ENCODE data around the gene RAB6B. TPM values are rescaled to one million over a fixed set of nuclear protein-coding genes. Genes with fewer than 3 reads are reported as not detected.

The RAB6B gene
- total RNA-seq, 1 donor from 2014 or later, result 25.7 TPM

DNA sequence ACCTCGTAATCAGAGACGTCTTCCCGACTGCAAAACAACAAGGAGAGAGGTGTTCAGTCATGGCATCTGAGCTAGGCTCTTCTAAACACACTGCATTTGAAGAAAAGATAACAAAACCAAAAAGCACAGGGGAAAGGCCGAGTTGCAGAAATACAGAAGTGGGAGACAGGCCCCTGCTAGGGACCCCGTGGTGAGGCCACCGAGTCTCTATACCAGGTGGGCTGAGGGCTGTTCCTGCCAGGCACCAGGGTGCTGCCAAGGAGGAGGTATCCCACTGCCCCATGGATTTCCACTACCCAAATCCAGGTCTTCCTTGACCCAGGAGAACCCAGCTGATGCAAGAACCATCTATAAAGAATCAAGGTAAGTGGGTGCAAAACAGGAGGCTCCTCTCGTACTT is 31.1 kb downstream of the RAB6B start:
- Mint-ChIP-seq H3K36me3 (ENCODE audit: low read depth) (peaks cover 12% of the 10 kb centered on the region), H3K4me3 (ENCODE audit: unreplicated experiment) (no peak overlapping the region), H3K9me3 (ENCODE audit: low read depth) (no peaks in the 10 kb centered on the region), H3K27me3 (ENCODE audit: low read depth) (no peaks in the 10 kb centered on the region), H3K27ac (ENCODE audit: unreplicated experiment) (no peak overlapping the region), H3K4me1 (ENCODE audit: low read depth) (no peaks in the 10 kb centered on the region)
- TF ChIP-seq, protein P1, sequence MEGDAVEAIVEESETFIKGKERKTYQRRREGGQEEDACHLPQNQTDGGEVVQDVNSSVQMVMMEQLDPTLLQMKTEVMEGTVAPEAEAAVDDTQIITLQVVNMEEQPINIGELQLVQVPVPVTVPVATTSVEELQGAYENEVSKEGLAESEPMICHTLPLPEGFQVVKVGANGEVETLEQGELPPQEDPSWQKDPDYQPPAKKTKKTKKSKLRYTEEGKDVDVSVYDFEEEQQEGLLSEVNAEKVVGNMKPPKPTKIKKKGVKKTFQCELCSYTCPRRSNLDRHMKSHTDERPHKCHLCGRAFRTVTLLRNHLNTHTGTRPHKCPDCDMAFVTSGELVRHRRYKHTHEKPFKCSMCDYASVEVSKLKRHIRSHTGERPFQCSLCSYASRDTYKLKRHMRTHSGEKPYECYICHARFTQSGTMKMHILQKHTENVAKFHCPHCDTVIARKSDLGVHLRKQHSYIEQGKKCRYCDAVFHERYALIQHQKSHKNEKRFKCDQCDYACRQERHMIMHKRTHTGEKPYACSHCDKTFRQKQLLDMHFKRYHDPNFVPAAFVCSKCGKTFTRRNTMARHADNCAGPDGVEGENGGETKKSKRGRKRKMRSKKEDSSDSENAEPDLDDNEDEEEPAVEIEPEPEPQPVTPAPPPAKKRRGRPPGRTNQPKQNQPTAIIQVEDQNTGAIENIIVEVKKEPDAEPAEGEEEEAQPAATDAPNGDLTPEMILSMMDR (IDR thresholded peaks at IDR 0.05), result no peak
- no peak for DNase-seq (ENCODE audit: low spot score)

DNA sequence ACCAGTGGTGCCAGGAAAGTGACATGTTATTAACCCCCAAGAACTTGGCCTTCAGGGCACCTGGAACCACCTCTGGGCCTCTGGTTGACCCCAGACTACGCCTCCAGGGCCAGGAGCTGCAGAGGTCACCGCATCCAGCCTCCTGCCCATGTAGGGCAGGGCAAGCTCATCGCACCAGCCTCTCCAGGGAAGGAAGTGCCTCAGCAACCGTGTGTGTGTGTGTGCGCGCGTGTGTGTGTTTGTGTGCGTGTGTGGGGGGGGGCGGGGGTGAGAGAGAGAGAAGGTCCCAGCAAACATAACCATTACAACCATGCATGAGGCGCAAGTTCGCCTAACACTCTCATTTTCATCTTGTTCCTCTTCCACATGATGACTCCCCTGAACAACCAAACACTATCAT is 31.8 kb downstream of the RAB6B start:
- H3K27me3 Mint-ChIP-seq (ENCODE audit: low read depth), result no peaks in the 10 kb centered on the region
- peaks cover 11% of the 10 kb centered on the region for H3K36me3 Mint-ChIP-seq (ENCODE audit: low read depth)
- no peaks in the 10 kb centered on the region for H3K9me3 Mint-ChIP-seq (ENCODE audit: low read depth)
- no peak overlapping the region for H3K4me3 Mint-ChIP-seq (ENCODE audit: unreplicated experiment)
- TF ChIP-seq, protein P1 (IDR thresholded peaks at IDR 0.05), result no peak
- no peak for DNase-seq (ENCODE audit: low spot score)
- no peaks in the 10 kb centered on the region for H3K4me1 Mint-ChIP-seq (ENCODE audit: low read depth)
- H3K27ac Mint-ChIP-seq (ENCODE audit: unreplicated experiment), result no peak overlapping the region

DNA sequence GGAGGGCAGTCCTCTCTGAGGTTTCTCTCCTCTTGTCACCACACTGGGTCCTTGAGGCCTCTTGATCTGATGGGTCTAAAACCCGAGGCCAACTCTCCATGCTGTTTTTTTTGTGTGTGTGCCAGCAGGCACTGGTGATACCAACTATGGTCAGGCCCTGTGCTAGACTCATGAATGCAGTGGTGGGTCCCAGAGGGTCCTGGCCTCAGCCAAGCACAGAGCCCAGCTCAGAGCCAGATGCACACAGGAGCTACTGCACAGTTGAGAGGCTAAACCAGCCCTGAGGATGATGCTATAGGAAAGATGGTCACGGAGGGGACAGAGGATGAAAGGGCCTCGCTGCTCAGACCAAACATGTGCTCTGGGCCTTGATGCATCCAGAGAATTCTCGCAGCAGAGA is 33.5 kb downstream of the RAB6B start:
- H3K27ac Mint-ChIP-seq (ENCODE audit: unreplicated experiment), result no peak overlapping the region
- no peaks in the 10 kb centered on the region for H3K27me3 Mint-ChIP-seq (ENCODE audit: low read depth)
- no peaks in the 10 kb centered on the region for H3K4me1 Mint-ChIP-seq (ENCODE audit: low read depth)
- no peak overlapping the region for H3K4me3 Mint-ChIP-seq (ENCODE audit: unreplicated experiment)
- H3K9me3 Mint-ChIP-seq (ENCODE audit: low read depth), result no peaks in the 10 kb centered on the region
- TF ChIP-seq, protein P1 (IDR thresholded peaks at IDR 0.05), result no peak
- no peak for DNase-seq (ENCODE audit: low spot score)
- peaks cover 10% of the 10 kb centered on the region for H3K36me3 Mint-ChIP-seq (ENCODE audit: low read depth)

DNA sequence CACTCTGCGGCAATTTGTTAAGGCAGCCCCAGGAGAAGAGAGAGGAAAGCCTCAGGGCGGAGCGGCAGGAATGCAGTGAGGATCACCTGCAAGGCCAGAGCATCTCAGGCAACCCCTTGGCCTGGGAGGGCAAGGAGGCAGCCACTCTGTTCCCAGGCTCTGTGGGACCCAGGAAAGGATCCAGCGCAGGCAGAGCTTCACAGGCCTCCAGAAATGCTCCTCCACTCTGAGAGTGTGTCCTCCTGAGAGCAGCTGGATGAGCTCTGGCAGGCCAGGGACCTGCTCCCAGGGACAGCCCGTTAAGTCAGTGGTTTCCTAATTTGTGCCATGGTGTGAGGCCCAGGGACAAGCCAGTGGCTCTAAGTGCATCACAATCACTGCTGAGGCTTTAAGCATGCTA is 35.2 kb downstream of the RAB6B start:
- Mint-ChIP-seq H3K4me1 (ENCODE audit: low read depth) (peaks cover 5% of the 10 kb centered on the region), H3K36me3 (ENCODE audit: low read depth) (peaks cover 10% of the 10 kb centered on the region), H3K27me3 (ENCODE audit: low read depth) (no peaks in the 10 kb centered on the region), H3K27ac (ENCODE audit: unreplicated experiment) (no peak overlapping the region), H3K9me3 (ENCODE audit: low read depth) (no peaks in the 10 kb centered on the region), H3K4me3 (ENCODE audit: unreplicated experiment) (no peak overlapping the region)
- TF ChIP-seq, protein P1 (IDR thresholded peaks at IDR 0.05), result no peak
- no peak for DNase-seq (ENCODE audit: low spot score)

DNA sequence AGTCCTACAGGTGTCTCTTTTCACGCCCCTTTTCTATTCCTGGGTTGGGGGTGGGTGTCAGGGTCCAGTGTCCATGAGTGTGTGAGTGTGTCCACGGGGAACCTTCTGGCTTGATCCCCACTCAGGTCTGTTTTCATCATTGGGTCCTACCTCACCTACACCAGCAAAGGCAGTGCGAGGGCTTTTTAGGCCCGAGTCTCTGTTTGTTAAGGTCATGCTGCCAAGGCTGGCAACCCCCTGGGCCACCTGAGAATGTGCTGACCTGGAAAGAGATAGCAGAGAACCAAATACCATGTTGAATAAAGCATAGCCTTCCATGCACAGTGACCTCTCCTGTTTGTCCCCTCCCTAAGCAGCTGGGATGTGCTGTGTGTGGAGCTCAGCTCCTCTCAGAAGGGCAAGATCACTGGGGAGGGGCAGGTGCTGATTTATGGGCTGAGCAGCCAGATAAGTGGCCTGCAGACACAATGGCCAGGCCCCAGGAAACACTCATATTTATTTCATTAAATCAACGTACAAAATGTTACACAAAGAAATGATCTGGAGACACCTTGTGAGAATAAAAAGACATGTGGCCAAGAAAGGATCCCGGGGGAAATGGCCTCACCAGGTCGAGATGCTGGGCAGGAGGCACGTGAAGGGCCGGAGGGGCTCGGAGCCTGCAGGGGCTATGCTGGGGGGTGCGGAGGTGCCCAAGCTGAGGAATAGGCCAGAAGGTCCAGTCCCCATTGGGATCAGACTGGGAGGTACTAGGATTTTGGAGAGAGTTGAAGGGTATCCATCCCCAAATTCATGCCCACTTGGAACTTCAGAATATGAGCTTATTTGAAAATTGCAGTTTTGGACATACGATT is 36.1 kb downstream of the RAB6B start:
- TF ChIP-seq, protein P1 (IDR thresholded peaks at IDR 0.05), result no peak
- Mint-ChIP-seq H3K4me3 (ENCODE audit: unreplicated experiment) (no peak overlapping the region), H3K27ac (ENCODE audit: unreplicated experiment) (no peak overlapping the region), H3K36me3 (ENCODE audit: low read depth) (peaks cover 10% of the 10 kb centered on the region), H3K27me3 (ENCODE audit: low read depth) (no peaks in the 10 kb centered on the region), H3K9me3 (ENCODE audit: low read depth) (no peaks in the 10 kb centered on the region), H3K4me1 (ENCODE audit: low read depth) (peaks cover 5% of the 10 kb centered on the region)
- DNase-seq (ENCODE audit: low spot score), result no peak
